MV-4-11 (cell line): ENCODE data around the gene ZCCHC24.
A peak's percentile ranks its signal among the peaks of the same experiment; 100 is the strongest.

Experiments used
- DNase-seq: peaks from one replicate; lab custom pipeline; 2025; lab: John Stamatoyannopoulos, UW

Gene ZCCHC24

GRCh38 chr10:79360499-79361342 lies 84.7 kb downstream of the ZCCHC24 start:
- no peak for DNase-seq

- no peak for DNase-seq
These were observed 85.5 kb downstream of the ZCCHC24 start for GRCh38 chr10:79359816-79360498.

- DNase-seq = no peak
These were observed 86.6 kb downstream of the ZCCHC24 start for GRCh38 chr10:79358811-79359210.

GRCh38 chr10:79357180-79357579 lies 88.2 kb downstream of the ZCCHC24 start:
- no peak for DNase-seq

- DNase-seq = peak; percentile 95
These were observed 89.3 kb downstream of the ZCCHC24 start for GRCh38 chr10:79356104-79356503.

- DNase-seq = peak; percentile 37
These were observed 89.9 kb downstream of the ZCCHC24 start for GRCh38 chr10:79355420-79356017.

- no peak for DNase-seq
These were observed 90.8 kb downstream of the ZCCHC24 start for GRCh38 chr10:79354615-79355014.

- DNase-seq = peak; percentile 79
These were observed 91.3 kb downstream of the ZCCHC24 start for GRCh38 chr10:79354141-79354540.

- DNase-seq = no peak
These were observed 91.7 kb downstream of the ZCCHC24 start for GRCh38 chr10:79353726-79354125.

- peak; percentile 88 for DNase-seq
These were observed 92.4 kb downstream of the ZCCHC24 start for GRCh38 chr10:79353000-79353406.

- DNase-seq = no peak
These were observed 93.2 kb downstream of the ZCCHC24 start for GRCh38 chr10:79352035-79352877.

GRCh38 chr10:79351332-79351731 lies 94.1 kb downstream of the ZCCHC24 start:
- no peak for DNase-seq

GRCh38 chr10:79350407-79351154 lies 94.8 kb downstream of the ZCCHC24 start:
- no peak for DNase-seq

- DNase-seq = no peak
These were observed 95.5 kb downstream of the ZCCHC24 start for GRCh38 chr10:79349766-79350406.

GRCh38 chr10:79349072-79349491 lies 96.3 kb downstream of the ZCCHC24 start:
- no peak for DNase-seq

GRCh38 chr10:79348640-79348988 lies 96.8 kb downstream of the ZCCHC24 start:
- DNase-seq = no peak

GRCh38 chr10:79347894-79348639 lies 97.4 kb downstream of the ZCCHC24 start:
- DNase-seq = peak; percentile 72

- peak; percentile 81 for DNase-seq
These were observed 98.1 kb downstream of the ZCCHC24 start, which contains the start of gene PPIF for GRCh38 chr10:79347226-79347893. Gene PPIF (plus strand): TSS chr10:79347469. CDS start chr10:79347549, 80 bp downstream.
